ENCODE measurements around the gene TSGA10.

- TF ChIP-seq GATA2 (IDR thresholded peaks at IDR 0.05; ENCODE audit: low read depth, low read length): no peak
- no peak for TF ChIP-seq GATA3 (IDR thresholded peaks at IDR 0.05; ENCODE audit: low read depth, low read length)
Measured at GRCh38 chr2:99158599-99158998, 3.9 kb upstream of the TSGA10 start.

Data from SH-SY5Y (cell line).